Thyroid gland (tissue), 4 donors: ENCODE results near the gene BUD23. TPM values are rescaled to one million over a fixed set of nuclear protein-coding genes. Genes with fewer than 3 reads are reported as not detected.

Experiments
- DNase-seq, 2 donors: peaks; one replicate each; pipeline ENCODE4 v3.0.0-alpha.2; 2019
- H3K27ac ChIP-seq, 3 donors: fragments of 200-600 bp; sonication (generic); 1 replicate in 2 of 3; 2 replicates in 1 of 3; pipeline ENCODE4 v1.5.1; 2016 to 2019; ENCODE audit warnings: mild to moderate bottlenecking in 1 of 3, moderate library complexity in 1 of 3
- H3K27me3 ChIP-seq: fragments of 200-600 bp; sonication (generic); one replicate; pipeline ENCODE4 v1.5.1; 2019
- H3K36me3 ChIP-seq, 2 donors: fragments of 200-600 bp; sonication (generic); one replicate each; pipeline ENCODE4 v1.5.1; 2016 to 2019
- H3K4me1 ChIP-seq, 2 donors: fragments of 200-600 bp; sonication (generic); one replicate each; pipeline ENCODE4 v1.5.1; 2017 to 2019
- H3K4me3 ChIP-seq, 3 donors: fragments of 200-600 bp; sonication (generic); replicated peaks in 1 of 3; 1 replicate in 2 of 3; 2 replicates in 1 of 3; pipeline ENCODE4 v1.5.1; 2016; ENCODE audit warnings: mild to moderate bottlenecking in 1 of 3
- H3K9me3 ChIP-seq: fragments of 200-600 bp; sonication (generic); one replicate; pipeline ENCODE4 v1.5.1; 2017
- POLR2A ChIP-seq, 2 donors: fragments of 450-650 bp; IDR thresholded peaks; one replicate each; pipeline ENCODE4 v1.6.1; 2017; ENCODE audit warnings: antibody characterized with exemption in 2 of 2, mild to moderate bottlenecking in 2 of 2, moderate library complexity in 1 of 2
- WGBS, 2 donors: methylation state at CpG; one replicate each; pipeline ENCODE4 v1.1.5; 2017; 5-methylcytosine and 5-hydroxymethylcytosine counted together
- intact Hi-C: fragments of 100-400 bp; cut with DNase I; formaldehyde crosslinking; loops from one replicate; pipeline ENCODE4 v1.15.1; 2023
- microRNA counts, 2 donors: library from miRNA; unstranded; fragments of <30 nt; microRNA quantifications; one replicate each; lab custom pipeline; 2016 to 2017
- microRNA-seq: library from miRNA; unstranded; fragments of <30 nt; microRNA quantifications from one replicate; pipeline ENCODE4, GENCODE V29; 2016
- small RNA-seq: library from RNA; depleted of rRNA; stranded (forward); fragments of <200 nt; gene quantifications from one replicate; pipeline ENCODE3, GENCODE V24; 2016
- total RNA-seq, 4 donors: library from RNA; depleted of rRNA; stranded (reverse); fragments of >200 nt; gene quantifications; one replicate each; pipeline ENCODE4 v1.2.3, GENCODE V29; 2016
- TF ChIP-seq, protein P1 (sequence below), 6 experiments: fragments of 200-600 bp in 3 of 6; fragments of 450-650 bp in 3 of 6; sonication (generic) in 3 of 6; IDR thresholded peaks; one replicate each; pipeline ENCODE4 v1.5.1; 2016 to 2019; ENCODE audit warnings: antibody characterized with exemption in 6 of 6, mild to moderate bottlenecking in 2 of 6, inconsistent platforms in 1 of 6, moderate library complexity in 1 of 6

BUD23 gene
- total RNA-seq, 4 donors from 2014 or later: 58.3 to 78.0 (median 64.9) TPM

DNA sequence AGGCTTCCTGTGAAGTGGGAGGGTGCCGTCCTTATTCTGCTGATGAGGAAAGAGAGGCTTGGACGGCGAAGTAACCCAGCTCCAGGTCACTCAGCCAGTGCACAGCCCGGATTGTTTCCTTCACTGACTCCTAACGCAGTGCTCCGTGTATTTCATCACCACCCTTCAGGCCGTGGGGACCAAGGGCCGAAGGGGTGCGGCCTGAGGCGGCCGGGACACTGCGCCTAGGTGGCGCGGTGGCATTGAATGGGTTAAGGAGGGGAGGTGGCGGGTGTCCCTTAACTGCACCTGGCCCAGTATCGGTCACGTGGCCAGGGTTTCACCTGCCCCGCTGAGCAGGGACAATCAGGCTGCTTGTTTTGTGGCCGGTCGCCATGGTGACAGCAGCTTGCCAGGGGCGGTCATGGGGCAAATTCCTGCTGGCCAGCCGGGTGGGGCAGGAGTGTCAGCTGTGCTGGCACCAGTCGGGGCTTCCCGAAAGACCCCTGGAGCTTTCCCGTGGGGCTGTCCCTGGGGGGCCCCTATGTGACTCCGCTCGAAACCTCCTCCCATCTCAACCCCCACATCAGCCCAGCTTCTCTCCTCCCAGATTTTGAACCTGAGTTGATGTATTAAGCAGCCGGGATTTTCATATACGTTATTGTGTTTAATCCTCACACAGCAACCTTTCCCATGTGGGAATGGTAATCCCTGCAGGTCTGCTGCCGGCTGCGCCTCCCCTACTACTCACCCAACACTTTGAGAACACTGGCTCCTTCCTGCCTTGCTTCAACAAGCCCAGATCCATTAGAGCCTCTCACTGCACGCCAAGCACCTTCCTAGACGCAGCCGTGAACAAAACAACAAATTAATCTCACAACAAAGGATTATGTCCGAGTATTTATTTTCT lies 59.6 kb downstream of the BUD23 start:
- H3K27ac ChIP-seq: peak overlapping the region; percentile 98 to 100 (median 99)
- H3K4me1 ChIP-seq: peaks cover 66 to 78% of the 10 kb centered on the region in 2 donors
- no peaks in the 10 kb centered on the region for H3K36me3 ChIP-seq
- no peaks in the 10 kb centered on the region for H3K9me3 ChIP-seq
- intact Hi-C loops: loop anchor here (5.0 kb wide), 1 partner anchor 84 kb away; no protein-coding TSS in a partner anchor
- TF ChIP-seq POLR2A (IDR thresholded peaks at IDR 0.05): peak; percentile 29 to 74
- TF ChIP-seq, protein P1, sequence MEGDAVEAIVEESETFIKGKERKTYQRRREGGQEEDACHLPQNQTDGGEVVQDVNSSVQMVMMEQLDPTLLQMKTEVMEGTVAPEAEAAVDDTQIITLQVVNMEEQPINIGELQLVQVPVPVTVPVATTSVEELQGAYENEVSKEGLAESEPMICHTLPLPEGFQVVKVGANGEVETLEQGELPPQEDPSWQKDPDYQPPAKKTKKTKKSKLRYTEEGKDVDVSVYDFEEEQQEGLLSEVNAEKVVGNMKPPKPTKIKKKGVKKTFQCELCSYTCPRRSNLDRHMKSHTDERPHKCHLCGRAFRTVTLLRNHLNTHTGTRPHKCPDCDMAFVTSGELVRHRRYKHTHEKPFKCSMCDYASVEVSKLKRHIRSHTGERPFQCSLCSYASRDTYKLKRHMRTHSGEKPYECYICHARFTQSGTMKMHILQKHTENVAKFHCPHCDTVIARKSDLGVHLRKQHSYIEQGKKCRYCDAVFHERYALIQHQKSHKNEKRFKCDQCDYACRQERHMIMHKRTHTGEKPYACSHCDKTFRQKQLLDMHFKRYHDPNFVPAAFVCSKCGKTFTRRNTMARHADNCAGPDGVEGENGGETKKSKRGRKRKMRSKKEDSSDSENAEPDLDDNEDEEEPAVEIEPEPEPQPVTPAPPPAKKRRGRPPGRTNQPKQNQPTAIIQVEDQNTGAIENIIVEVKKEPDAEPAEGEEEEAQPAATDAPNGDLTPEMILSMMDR (IDR thresholded peaks at IDR 0.05): no peak
- no peak overlapping the region for H3K4me3 ChIP-seq
- no peaks in the 10 kb centered on the region for H3K27me3 ChIP-seq
- 17% methylated on average over 19 to 24 of the region's 35 CpGs for WGBS, 2 donors
- peak; percentile 100 for DNase-seq

DNA sequence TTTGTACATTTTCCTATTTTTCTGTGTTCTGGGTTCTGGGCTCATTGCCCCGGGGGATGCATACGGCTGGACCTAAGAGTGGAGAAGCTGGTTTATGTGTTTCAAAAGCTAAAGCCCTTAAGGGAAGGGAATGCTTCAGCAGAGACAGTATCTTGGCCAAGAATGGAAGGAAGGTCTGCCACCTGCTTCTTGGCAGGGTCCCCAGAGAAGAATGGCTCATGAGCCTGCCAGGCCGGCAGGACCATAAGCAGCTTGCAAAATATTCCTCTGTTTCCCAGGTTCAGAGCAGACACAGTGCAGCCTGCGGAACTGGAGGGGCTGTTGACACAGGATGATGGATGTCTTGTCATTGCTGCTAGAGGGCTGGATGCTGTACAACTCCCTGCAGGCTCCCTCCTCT lies 63.0 kb downstream of the BUD23 start:
- peak in 1 of 2 donors; percentile 65 for TF ChIP-seq POLR2A (IDR thresholded peaks at IDR 0.05)
- TF ChIP-seq, protein P1 (IDR thresholded peaks at IDR 0.05): no peak
- intact Hi-C loops: no loop called here
- 23 to 34% methylated on average over 4 of the region's 4 CpGs for WGBS, 2 donors
- Histone ChIP-seq H3K4me1 (peaks cover 44 to 58% of the 10 kb centered on the region in 2 donors), H3K36me3 (no peaks in the 10 kb centered on the region), H3K4me3 (no peak overlapping the region), H3K27me3 (no peaks in the 10 kb centered on the region), H3K27ac (peak overlapping the region; percentile 98 to 100 (median 99)), H3K9me3 (no peaks in the 10 kb centered on the region)
- peak; percentile 88 to 90 for DNase-seq

MicroRNAs within 50 kb of the gene (microRNA counts, 767-probe panel; counts per million panel counts)
- 0 counts per million in 2 donors for microRNA hsa-miR-4284 (lab: Ali Mortazavi, UCI)

Small RNAs within 50 kb of the gene (microRNA-seq; reads per million reads assigned to microRNA genes)
- gene MIR4284: not detected

Small RNAs within 50 kb of the gene (small RNA-seq; reads per million reads assigned to genes)
- not detected for gene MIR4284
- not detected for gene RN7SL265P

Other genes with a start within 250 kb of the BUD23 start
- 1 to 10 TPM; 1.2 to 4.6 (median 1.9) TPM for gene FZD9, start 249.8 kb upstream of the BUD23 start, total RNA-seq
- 10 to 100 TPM; 52.8 to 69.0 (median 55.1) TPM for gene BAZ1B, start 161.3 kb upstream of the BUD23 start, total RNA-seq
- gene BCL7B, start 125.9 kb upstream of the BUD23 start, total RNA-seq: 10 to 100 TPM; 52.5 to 83.1 (median 74.4) TPM
- gene TBL2, start 105.0 kb upstream of the BUD23 start, total RNA-seq: 10 to 100 TPM; 50.4 to 89.9 (median 73.3) TPM
- gene MLXIPL, start 59.1 kb upstream of the BUD23 start, total RNA-seq: 10 to 100 TPM in 1 of 4 donors, 1 to 10 TPM in 3; 3.7 to 39.5 (median 8.7) TPM
- 1 to 10 TPM; 3.9 to 5.6 (median 4.7) TPM for gene VPS37D, start 15.8 kb upstream of the BUD23 start, total RNA-seq
- gene DNAJC30, start 144 bp upstream of the BUD23 start, total RNA-seq: 10 to 100 TPM in 3 of 4 donors, 1 to 10 TPM in 1; 9.0 to 19.1 (median 14.8) TPM
- 1 to 10 TPM; 4.4 to 9.5 (median 7.2) TPM for gene STX1A, start 36.1 kb downstream of the BUD23 start, total RNA-seq
- 10 to 100 TPM; 39.5 to 75.8 (median 67.1) TPM for gene ABHD11, start 55.2 kb downstream of the BUD23 start, total RNA-seq
- 100 to 1,000 TPM; 249 to 330 (median 288) TPM for gene CLDN3, start 86.7 kb downstream of the BUD23 start, total RNA-seq
- 100 to 1,000 TPM; 178 to 301 (median 196) TPM for gene CLDN4, start 147.4 kb downstream of the BUD23 start, total RNA-seq
- gene METTL27, start 158.9 kb downstream of the BUD23 start, total RNA-seq: 10 to 100 TPM in 2 of 4 donors, 1 to 10 TPM in 2; 3.8 to 16.3 (median 9.6) TPM
- gene TMEM270, start 177.6 kb downstream of the BUD23 start, total RNA-seq: not detected